ENCODE results near the gene SMG9.
"Not testable (repeated sequence)": the region's sequence is repeated elsewhere in the genome, so short reads cannot be mapped to it uniquely, and the experiment has no call there.

Gene SMG9

DNA sequence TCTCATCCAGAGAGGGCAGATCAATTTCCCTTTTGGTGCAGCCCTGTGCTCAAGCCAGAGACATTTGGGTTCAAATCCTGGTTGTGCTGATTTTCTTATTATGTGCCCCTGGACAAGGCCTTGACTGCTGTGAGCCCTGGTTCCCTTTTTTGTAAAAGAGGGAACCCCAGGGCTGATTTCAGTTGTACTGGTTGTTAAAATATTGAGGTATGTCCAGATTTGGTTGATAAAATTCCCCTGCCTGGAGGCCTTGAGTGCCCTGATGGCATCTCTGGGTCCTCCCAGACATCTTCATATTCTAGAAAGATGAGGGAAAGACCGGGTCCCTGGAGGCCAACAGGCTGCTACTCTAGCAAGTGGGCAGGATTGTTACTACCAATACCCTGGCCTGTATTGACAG is 70.4 kb downstream of the SMG9 start:
- no peaks in the 10 kb centered on the region for H3K27me3 ChIP-seq (ENCODE audit: control insufficient read depth, insufficient read depth, low read length, poor library complexity, severe bottlenecking)
- H3K36me3 ChIP-seq (ENCODE audit: control insufficient read depth, insufficient read depth, low read length), result no peaks in the 10 kb centered on the region
- 86 to 97% methylated on average over 1 of the region's 1 CpG for WGBS, 2 experiments
- no peak overlapping the region for H3K27ac ChIP-seq (ENCODE audit: insufficient read depth, low read depth, low read length, poor library complexity, severe bottlenecking)
- no peak overlapping the region for H3K4me3 ChIP-seq (ENCODE audit: insufficient read depth, low read depth, low read length)
- H3K9me3 ChIP-seq (ENCODE audit: control insufficient read depth, low read length), result no peaks in the 10 kb centered on the region
- H3K4me1 ChIP-seq (ENCODE audit: control insufficient read depth, insufficient read depth, low read length), result peaks cover 11% of the 10 kb centered on the region

DNA sequence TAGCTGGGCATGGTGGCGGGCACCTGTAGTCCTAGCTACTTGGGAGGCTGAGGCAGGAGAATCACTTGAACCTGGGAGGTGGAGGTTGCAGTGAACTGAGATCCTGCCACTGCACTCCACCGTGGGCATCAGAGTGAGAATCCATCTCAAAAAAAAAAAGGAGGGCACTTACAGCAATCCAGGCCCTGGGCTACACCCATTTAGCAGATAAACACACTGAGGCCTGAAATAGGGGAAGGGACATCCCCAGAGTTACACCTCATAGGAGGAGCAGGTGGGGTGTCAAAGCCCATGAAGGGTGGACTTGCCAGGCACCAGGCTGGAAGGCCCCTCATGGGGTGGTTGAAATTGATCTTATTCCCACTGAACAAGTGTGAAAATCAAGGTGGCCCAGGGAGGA is 70.9 kb downstream of the SMG9 start:
- H3K4me1 ChIP-seq (ENCODE audit: control insufficient read depth, insufficient read depth, low read length), result peaks cover 11% of the 10 kb centered on the region
- H3K4me3 ChIP-seq (ENCODE audit: insufficient read depth, low read depth, low read length), result no peak overlapping the region
- H3K27ac ChIP-seq (ENCODE audit: insufficient read depth, low read depth, low read length, poor library complexity, severe bottlenecking), result no peak overlapping the region
- H3K27me3 ChIP-seq (ENCODE audit: control insufficient read depth, insufficient read depth, low read length, poor library complexity, severe bottlenecking), result no peaks in the 10 kb centered on the region
- 92% methylated on average over 2 of the region's 2 CpGs for WGBS, 2 experiments
- no peaks in the 10 kb centered on the region for H3K9me3 ChIP-seq (ENCODE audit: control insufficient read depth, low read length)
- H3K36me3 ChIP-seq (ENCODE audit: control insufficient read depth, insufficient read depth, low read length), result no peaks in the 10 kb centered on the region

DNA sequence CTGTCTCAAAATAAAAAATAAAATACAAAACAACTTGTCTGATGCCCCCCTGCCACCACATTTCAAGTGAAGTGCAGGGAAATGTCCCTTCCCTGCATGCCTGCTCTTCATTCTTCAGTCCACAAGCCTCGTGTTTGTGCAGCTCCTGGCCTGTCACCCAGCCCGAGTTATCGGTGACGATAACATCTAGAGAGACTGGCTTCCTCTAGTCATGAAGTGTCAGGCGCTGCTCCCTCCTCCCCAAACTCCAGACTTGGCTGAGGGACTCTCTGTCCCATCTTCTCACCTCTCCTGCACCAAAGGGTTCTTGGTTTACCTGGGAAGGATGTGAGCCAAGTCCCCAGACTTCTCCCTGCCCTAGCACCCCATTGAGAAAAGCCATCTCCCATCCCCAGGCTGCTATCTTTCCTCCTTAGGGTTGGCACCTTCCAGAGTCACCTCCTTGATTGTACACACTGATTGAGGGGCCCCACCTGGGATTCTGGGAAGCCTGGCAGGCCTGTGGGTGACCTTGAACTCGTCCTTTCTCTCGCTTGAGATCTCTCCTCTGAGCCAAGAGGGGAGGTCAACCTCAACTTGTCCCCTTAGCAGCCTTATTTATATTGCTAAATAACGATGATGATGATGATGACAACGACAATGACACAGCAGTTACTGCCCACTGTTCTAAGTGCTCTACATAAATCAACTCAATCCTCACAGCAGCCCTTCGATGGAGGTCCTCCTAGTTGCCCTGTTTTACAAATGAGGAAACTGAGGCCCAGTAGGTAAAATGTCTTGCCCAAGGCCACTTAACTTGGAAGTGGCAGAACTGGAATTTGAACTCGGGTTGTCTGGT is 71.7 kb downstream of the SMG9 start:
- 84 to 85% methylated on average over 10 to 11 of the region's 11 CpGs for WGBS, 2 experiments
- H3K4me1 ChIP-seq (ENCODE audit: control insufficient read depth, insufficient read depth, low read length), result peaks cover 7% of the 10 kb centered on the region
- no peak overlapping the region for H3K27ac ChIP-seq (ENCODE audit: insufficient read depth, low read depth, low read length, poor library complexity, severe bottlenecking)
- H3K36me3 ChIP-seq (ENCODE audit: control insufficient read depth, insufficient read depth, low read length), result no peaks in the 10 kb centered on the region
- no peak overlapping the region for H3K4me3 ChIP-seq (ENCODE audit: insufficient read depth, low read depth, low read length)
- H3K9me3 ChIP-seq (ENCODE audit: control insufficient read depth, low read length), result no peaks in the 10 kb centered on the region
- no peaks in the 10 kb centered on the region for H3K27me3 ChIP-seq (ENCODE audit: control insufficient read depth, insufficient read depth, low read length, poor library complexity, severe bottlenecking)

DNA sequence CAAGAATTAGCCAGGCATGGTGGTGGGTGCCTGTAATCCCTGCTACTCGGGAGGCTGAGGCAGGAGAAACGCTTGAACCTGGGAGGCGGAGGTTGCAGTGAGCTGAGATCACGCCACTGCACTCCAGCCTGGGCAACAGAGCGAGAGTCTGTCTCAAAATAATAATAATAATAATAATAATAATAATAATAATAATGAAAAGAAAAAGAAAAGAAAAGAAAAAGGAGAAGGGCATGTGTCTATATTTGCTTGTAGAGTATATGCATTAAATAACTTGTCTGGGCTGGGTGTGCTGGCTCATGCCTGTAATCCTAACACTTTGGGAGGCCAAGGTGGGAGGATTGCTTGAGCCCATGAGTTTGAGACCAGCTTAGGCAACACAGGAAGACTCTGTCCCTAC is 72.5 kb downstream of the SMG9 start:
- H3K9me3 ChIP-seq (ENCODE audit: control insufficient read depth, low read length), result not testable (repeated sequence)
- 91 to 100% methylated on average over 3 to 4 of the region's 5 CpGs for WGBS, 2 experiments

DNA sequence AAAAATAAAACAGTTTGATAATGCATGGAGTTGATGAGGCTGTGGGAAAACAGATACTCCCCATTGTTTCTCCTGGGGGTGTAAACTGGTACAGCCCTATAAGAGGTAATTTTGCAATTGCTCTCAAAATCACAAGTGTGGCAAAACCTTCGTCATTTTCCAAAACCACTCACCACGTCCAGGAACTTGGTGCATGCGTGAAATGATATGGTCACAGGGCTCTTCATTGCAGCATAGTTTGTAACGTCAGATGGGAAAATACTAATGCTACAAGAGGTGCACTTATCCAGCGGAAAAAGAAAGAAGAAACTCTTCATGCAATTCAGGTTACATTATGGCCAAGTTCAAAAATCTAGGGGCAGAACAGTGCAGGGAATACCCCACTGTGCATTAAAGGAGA is 72.9 kb downstream of the SMG9 start:
- Histone ChIP-seq H3K36me3 (ENCODE audit: control insufficient read depth, insufficient read depth, low read length) (no peaks in the 10 kb centered on the region), H3K27ac (ENCODE audit: insufficient read depth, low read depth, low read length, poor library complexity, severe bottlenecking) (no peak overlapping the region), H3K4me3 (ENCODE audit: insufficient read depth, low read depth, low read length) (no peak overlapping the region), H3K9me3 (ENCODE audit: control insufficient read depth, low read length) (no peaks in the 10 kb centered on the region), H3K27me3 (ENCODE audit: control insufficient read depth, insufficient read depth, low read length, poor library complexity, severe bottlenecking) (no peaks in the 10 kb centered on the region), H3K4me1 (ENCODE audit: control insufficient read depth, insufficient read depth, low read length) (no peaks in the 10 kb centered on the region)
- 93% methylated on average over 5 of the region's 5 CpGs for WGBS, 2 experiments

More for the DNA sequence above, 72.5 kb downstream of the SMG9 start:
- H3K27ac ChIP-seq (ENCODE audit: insufficient read depth, low read depth, low read length, poor library complexity, severe bottlenecking); H3K4me3 ChIP-seq (ENCODE audit: insufficient read depth, low read depth, low read length); H3K4me1 ChIP-seq (ENCODE audit: control insufficient read depth, insufficient read depth, low read length); H3K36me3 ChIP-seq (ENCODE audit: control insufficient read depth, insufficient read depth, low read length); H3K27me3 ChIP-seq (ENCODE audit: control insufficient read depth, insufficient read depth, low read length, poor library complexity, severe bottlenecking): not testable (repeated sequence)

DNA sequence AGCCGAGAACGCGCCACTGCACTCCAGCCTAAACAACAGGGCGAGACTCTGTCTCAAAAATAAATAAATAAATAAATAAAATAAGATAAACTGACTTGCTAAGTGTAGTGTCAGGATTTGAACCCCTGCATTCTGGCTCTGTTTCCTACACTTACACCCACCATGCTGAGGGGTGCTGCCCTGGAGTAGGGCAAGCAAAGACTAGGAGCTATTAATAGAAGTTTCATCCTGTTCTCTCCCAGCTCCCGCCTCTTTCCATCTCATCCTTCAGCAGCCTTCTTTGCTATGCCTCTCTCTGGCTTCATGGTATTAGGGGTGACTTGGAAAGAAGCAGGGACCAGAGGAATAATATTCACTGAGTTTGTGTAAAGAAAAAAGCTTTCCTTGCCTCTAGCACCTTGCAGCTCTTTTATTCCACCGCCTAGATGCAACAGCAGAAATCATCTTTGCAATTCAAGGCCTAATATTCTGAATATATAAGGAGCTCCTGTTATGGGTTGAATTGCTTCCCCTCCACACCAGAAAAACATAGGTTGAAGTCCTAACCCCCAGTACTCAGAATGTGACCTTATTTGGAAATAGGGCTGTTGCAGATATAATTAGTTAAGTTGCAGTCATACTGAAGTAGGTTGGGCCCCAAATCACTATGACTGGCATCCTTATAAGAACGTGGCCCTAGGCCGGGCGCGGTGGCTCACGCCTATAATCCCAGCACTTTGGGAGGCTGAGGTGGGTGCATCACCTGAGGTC is 76.1 kb downstream of the SMG9 start:
- Histone ChIP-seq H3K27ac (ENCODE audit: insufficient read depth, low read depth, low read length, poor library complexity, severe bottlenecking) (no peak overlapping the region), H3K27me3 (ENCODE audit: control insufficient read depth, insufficient read depth, low read length, poor library complexity, severe bottlenecking) (no peaks in the 10 kb centered on the region), H3K4me3 (ENCODE audit: insufficient read depth, low read depth, low read length) (no peak overlapping the region), H3K4me1 (ENCODE audit: control insufficient read depth, insufficient read depth, low read length) (no peaks in the 10 kb centered on the region), H3K36me3 (ENCODE audit: control insufficient read depth, insufficient read depth, low read length) (no peaks in the 10 kb centered on the region), H3K9me3 (ENCODE audit: control insufficient read depth, low read length) (no peaks in the 10 kb centered on the region)
- 86 to 93% methylated on average over 8 to 10 of the region's 11 CpGs for WGBS, 2 experiments
